CD4-positive, alpha-beta T cell treated with Interleukin-1 beta for 1 hour (primary cell): ENCODE results near the gene CCDC186.
A peak's percentile ranks its signal among the peaks of the same experiment; 100 is the strongest.
"Not testable (repeated sequence)": the region's sequence is repeated elsewhere in the genome, so short reads cannot be mapped to it uniquely, and the experiment has no call there.

Experiments used
- DNase-seq, 2 donors: peaks; one replicate each; pipeline ENCODE4 v3.0.0-alpha.2; 2020 to 2022

Gene CCDC186

GRCh38 chr10:114172776-114173602 is 1.0 kb downstream of the CCDC186 start:
- DNase-seq = peak in 1 of 2 donors; percentile 21

GRCh38 chr10:114172216-114172615 is 1.8 kb downstream of the CCDC186 start:
- no peak for DNase-seq

- DNase-seq = no peak
Observed at GRCh38 chr10:114168450-114169009, 5.5 kb downstream of the CCDC186 start.

- DNase-seq = no peak
Observed at GRCh38 chr10:114167985-114168384, 6.0 kb downstream of the CCDC186 start.

DNA sequence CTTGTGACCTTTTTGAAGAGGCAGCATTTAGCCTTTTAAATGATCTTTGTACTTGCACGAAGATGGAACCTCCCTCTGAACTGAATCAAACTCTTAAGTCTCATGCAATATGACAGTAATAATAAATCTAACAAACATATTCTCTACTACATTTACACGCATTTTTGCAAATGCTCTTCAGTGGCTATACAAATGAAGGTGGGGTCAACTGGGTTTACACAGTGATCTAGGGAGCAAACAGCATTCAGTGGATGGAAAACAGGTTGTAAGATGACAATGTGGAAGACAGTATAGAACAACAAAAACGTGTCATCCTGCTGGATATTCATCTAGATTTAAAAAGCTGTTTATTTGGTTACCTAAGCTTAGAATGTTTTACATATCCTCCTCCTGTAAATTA is 7.5 kb downstream of the CCDC186 start:
- no peak for DNase-seq

- DNase-seq = no peak
Observed at GRCh38 chr10:114166043-114166442, 8.0 kb downstream of the CCDC186 start.

DNA sequence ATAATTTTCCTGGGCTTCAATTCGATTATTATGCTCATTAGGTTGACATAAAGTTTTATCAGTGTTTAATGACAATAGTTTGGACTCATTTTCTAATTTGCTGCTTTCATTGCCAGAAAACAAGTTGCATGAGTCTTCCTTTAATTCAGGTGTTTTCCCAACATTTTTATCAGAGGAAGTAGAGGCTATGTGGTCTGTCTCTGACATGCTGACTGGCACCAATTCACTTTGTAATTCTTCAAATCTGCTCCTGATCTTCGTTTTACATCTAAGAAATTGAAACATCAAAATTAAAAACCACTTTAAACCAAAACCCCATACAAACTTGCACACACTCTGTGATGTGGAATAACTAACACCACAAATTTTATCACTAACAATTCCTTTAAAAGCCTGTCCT is 10.9 kb downstream of the CCDC186 start:
- no peak for DNase-seq

- no peak for DNase-seq
Observed at GRCh38 chr10:114157912-114158311, 16.1 kb downstream of the CCDC186 start.

DNA sequence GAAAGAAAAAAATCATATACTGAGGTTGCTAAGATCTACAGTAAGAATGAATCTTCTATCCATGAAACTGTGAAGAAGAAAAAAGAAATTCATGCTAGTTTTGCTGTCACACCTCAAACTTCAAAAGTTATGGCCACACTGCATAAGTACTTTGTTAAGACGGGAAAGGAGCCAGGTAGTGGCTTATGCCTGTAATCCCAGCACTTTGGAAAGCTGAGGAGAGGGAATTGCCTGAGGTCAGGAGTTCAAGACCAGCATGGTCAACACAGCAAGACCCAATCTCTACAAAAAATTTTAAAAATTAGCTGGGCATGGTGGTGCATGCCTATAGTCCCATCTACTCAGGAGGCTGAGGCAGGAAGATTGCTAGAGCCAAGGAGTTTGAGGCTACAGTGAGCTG is 22.1 kb downstream of the CCDC186 start:
- no peak for DNase-seq

GRCh38 chr10:114151486-114151885 is 22.5 kb downstream of the CCDC186 start:
- DNase-seq = no peak

DNA sequence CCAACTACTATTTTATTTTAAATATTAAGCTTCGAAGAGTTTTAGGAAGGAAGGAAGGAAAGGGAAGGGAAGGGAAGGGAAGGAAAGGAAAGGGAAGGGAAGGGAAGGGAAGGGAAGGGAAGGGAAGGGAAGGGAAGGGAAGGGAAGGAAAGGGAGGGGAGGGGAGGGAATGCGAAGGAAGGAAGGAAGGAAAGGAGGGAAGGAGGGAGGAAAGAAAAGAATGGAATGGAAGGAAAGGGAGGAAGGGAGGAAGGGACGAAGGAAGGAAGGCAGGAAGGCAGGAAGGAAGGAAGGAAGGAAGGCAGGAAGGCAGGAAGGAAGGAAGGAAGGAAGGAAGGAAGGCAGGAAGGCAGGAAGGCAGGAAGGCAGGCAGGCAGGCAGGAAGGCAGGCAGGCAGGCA is 24.5 kb downstream of the CCDC186 start:
- DNase-seq = not testable (repeated sequence)

DNA sequence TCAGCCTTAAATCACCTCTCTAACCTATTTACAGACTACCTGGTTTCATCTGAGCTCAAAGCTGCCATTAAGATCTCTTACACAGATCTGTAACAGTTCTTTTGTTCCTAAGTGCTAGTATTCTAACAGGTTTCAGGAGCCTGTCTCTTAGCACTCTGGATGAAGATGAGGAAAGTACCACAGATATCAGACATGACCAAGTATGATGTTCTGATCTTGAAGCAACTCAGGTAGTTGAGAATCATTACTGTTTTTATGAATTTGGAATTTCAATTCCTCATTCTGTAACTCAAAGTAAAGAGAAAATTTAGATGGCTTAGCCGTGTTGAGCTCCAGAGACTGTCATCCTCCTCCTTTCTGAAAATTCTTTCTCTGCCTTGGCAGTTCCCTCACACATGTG is 30.8 kb downstream of the CCDC186 start:
- DNase-seq = no peak

GRCh38 chr10:114142018-114142417 is 32.0 kb downstream of the CCDC186 start:
- DNase-seq = no peak

GRCh38 chr10:114140827-114141226 is 33.2 kb downstream of the CCDC186 start:
- DNase-seq = not testable (repeated sequence)

- no peak for DNase-seq
Observed at GRCh38 chr10:114140036-114140435, 34.0 kb downstream of the CCDC186 start.

DNA sequence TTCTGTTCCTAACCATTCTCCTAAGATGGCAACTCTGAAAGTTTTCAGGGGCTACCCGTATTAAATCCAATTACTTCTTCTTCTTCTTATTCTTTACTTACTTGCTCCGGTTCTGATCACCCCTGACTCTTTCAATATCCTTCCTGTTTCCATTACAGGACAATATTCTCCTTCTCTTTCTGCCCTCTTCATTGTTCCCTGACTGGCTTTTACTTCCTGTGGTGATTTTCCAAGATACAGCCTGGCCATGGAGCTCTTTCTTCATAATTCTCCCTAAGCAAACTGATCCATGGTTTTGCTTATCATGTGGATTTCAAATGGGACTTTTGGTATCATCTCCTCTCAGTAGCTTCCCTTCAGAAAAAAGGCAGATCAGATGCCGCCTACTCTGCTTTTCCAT is 35.4 kb downstream of the CCDC186 start:
- DNase-seq = no peak

GRCh38 chr10:114135476-114135875 is 38.5 kb downstream of the CCDC186 start:
- DNase-seq = no peak

DNA sequence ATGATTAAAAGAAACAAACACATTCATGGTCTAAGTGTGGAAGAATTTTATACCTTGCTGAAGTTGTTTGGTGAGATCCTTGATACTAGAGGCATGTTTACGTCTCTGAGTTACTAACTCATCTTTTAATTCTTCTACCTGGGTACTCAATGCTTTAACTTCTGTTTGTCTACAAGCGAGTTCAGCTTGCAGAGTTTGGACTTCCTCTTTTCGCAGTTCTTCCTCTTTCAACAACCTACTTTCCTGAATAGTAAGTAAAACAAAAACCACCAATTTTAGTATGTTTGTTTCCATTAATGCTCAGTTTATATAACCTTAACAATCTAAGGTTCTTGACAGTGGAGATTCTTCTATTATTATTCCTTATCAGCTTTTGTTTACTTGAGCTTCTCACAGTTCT is 42.9 kb downstream of the CCDC186 start:
- DNase-seq = no peak

- no peak for DNase-seq
Observed at GRCh38 chr10:114121031-114121430, 53.0 kb downstream of the CCDC186 start.

- DNase-seq = no peak
Observed at GRCh38 chr10:114118514-114118913, 55.5 kb downstream of the CCDC186 start.

GRCh38 chr10:114117728-114118127 is 56.3 kb downstream of the CCDC186 start:
- no peak for DNase-seq

- DNase-seq = no peak
Observed at GRCh38 chr10:114115661-114116445, 58.1 kb downstream of the CCDC186 start.

DNA sequence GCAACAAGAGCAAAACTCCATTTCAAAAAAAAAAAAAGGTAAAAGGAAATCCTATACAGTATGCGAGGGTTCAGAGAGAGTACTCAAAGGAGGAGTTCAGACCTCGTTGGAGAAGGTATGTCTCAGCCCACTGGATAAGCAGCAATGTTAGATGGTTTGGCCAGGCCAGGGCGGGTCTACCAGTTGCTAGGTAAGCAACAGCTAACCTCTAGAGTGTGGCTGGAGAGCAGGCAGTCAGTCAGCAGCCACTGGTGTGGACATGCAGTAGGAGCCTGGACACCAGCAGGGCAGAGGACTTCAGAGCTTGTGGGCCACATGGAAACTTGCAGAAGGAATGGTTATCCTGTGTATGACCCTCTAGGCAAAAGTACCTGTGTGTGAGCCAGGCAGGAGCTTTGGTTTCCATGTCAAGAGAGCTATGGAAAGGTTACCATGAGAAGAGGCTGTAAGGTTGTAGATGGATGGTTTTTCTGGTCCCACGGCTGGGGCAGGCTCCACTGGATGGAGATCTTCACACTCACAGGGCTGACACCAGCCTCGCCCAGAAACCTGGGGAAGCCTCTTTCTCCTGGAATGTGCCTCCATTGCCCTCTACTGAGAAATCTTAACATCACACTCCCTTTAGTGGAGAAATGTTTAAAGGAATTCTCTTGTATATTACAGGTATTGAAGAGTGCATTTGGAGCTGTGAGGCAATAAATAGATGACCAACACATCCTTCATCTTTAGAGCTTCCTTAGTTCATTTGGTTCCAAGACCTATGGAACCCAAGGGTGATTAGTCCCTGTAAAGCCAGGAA is 63.6 kb downstream of the CCDC186 start:
- DNase-seq = no peak
